NCI-H1694 treated with DMSO at 0.1 percent for 48 hours (cell line): ENCODE results near the gene TAPT1.
"Not testable (repeated sequence)": the region's sequence is repeated elsewhere in the genome, so short reads cannot be mapped to it uniquely, and the experiment has no call there.

Experiments
- DNase-seq: peaks from one replicate; lab custom pipeline; 2025; lab: John Stamatoyannopoulos, UW

The TAPT1 gene

DNA sequence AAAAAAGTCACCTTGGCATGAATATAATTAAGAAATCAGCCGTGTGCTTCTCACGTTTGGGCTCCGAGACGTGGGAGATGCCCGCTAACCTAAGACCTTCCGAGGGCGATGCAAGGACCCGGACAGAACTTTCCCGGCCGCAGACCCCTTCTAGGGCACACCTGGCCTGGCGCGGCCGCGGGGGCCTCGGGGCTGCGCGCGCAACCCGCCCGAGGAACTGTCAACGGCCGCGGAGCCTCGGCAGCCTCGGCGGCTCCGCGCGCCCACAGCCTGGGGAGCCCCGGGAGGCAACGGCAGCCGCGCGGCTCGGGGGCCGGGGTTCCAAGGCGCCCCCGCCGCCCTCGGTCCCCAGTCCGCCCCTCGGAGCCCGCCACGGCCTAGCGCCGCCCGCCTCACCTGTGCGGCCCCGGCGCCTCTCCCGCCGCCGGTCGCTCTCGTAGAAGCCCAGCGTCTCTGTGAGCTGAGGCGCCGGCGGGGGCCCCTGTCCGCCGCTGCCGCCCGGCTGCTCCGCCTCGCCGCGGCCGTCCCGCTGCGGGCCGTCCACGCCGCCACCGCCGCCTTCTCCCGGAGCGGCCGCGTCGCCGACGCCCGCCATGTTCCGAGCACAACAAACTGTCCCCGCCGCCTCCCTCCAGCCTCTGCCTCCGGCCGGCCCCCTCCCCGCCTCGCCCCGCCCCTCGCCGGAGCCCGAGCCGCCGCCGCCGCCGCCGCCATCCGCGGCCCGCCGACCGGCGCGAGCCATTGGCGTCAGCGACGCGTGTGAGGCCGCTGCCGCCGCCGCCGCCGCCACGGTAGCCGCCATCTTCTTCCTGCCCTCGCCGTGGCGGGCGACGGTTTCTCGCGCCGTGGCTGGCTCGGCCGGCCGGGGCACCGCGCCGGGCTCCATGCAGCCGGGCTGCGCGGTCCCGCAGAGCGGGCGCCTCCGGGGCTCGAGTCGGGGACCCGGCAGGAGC, at the start of gene TAPT1:
TSS of gene TAPT1 (minus strand) at position 609 of the 953 bp plus-strand sequence. CDS start at position 595, 14 bp downstream.
- peak; percentile 7 for DNase-seq

- no peak for DNase-seq
Observed at GRCh38 chr4:16271411-16271810, 45.1 kb upstream of the TAPT1 start.

DNA sequence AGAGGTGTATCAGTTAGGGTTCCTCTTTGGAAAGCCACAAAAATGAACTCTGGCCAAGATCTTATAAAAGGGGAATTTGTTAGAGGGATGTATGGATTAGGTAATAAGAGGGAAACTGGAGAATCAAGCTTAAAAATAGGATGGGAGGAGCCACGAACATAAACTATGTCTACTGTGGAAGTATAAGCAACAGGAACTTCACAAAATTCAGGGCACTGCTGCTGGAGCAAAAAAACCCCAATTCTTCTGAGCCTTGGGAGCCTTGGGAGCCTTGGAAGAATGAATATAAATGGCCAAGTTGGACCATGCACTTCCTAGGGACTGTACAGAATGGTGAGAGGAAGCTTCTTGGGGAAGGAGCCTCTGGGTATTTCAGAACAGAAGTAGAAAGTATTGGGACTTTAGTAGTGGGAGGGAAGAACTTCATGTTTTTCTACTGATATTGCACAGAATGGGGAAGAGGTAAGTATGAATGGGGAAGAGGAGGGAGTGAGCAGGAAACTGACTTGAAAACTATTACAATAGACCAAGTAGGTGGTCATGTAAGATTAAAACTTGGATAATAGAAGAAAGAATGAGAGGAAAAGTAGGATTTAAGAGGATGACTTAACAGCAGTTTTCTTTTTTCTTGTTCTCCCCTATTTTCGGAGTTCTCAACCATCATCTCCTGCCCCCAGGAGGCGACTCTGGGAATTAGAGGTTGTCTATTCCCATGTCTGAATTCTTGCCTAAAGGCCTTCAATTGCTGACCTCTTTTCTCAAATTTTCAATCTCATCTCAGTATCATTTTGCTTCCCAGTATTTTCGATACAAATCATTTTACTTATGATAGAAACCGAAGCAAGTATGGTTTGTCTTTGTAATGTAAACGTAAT, 44.4 kb upstream of the TAPT1 start:
- no peak for DNase-seq

- not testable (repeated sequence) for DNase-seq
Observed at GRCh38 chr4:16269742-16270453, 43.6 kb upstream of the TAPT1 start.

- no peak for DNase-seq
Observed at GRCh38 chr4:16269240-16269639, 43.0 kb upstream of the TAPT1 start.

DNA sequence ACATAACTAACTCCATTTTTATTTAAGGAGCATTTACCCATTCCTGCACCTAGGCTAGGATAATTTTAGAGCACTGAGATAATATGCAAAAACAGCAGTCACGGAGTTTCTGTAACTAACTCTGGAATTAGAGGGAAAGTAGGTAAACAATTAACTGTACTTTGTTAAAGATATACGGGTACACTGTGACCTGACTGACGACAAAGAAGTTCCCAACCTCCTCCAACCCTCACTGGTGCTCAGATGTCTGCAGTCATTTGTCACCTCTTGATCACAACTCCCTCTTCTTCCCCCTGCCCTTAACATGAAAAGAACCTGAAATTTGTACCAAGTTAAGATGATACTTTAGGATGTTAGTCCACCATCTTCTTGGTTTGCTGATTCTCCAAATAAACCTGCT, 42.0 kb upstream of the TAPT1 start:
- no peak for DNase-seq

DNA sequence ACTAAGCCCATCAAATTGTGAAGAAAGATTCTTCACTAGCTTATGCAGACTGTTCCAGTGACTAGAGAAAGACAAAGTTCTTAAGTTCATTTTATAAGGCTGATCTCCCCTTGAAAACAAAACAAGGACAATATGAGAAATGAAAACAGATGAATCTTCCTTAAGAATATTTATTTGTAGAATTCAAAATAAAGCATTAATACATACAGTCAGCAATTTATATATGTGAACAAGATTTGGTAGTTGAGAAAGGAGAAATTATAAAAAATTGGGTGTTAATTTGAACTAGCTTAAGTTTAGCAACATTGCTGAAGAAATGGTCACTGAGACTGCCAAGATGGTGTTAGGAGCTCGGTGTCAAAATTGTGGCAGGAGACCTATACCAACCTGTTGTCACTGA, 41.4 kb upstream of the TAPT1 start:
- no peak for DNase-seq

GRCh38 chr4:16265820-16266219, 39.5 kb upstream of the TAPT1 start:
- DNase-seq = no peak

DNA sequence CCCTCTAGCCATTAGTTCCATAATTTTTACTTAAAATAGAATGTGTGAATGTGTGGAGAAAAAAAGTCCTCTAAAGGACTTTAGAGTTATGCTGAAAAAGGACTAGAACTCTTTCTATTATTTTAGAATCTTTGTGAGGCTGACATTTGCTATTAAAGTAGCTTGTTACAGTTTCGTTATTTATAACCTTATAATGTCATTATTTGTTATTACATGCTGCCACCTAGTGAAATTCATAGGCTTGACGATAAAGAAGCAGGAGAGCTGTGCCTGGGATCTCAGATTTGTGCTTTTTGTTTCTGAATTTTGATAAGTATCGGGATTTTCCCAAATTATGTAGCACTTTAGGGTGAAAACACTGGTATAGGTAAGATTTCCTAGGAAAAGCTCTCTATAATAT, 38.5 kb upstream of the TAPT1 start:
- peak; percentile 3 for DNase-seq

DNA sequence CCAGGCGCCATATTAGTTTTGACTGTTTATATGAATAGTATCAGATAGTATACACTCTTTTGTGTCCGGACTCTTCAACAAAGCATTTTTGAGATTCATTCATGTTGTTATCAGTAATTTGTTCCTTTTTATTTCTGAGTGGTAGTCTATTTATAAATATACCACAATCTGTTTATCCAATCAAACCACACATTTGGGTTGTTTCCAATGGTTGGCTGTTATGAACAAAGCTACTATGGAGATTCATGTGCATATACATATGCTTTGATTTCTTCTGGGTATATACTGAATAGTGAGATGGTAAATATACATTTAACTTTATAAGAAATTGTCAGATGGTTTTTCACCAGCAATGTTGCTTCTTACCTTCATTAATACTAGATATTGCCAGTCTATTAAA, 36.8 kb upstream of the TAPT1 start:
- no peak for DNase-seq

GRCh38 chr4:16262188-16262587, 35.9 kb upstream of the TAPT1 start:
- no peak for DNase-seq

DNA sequence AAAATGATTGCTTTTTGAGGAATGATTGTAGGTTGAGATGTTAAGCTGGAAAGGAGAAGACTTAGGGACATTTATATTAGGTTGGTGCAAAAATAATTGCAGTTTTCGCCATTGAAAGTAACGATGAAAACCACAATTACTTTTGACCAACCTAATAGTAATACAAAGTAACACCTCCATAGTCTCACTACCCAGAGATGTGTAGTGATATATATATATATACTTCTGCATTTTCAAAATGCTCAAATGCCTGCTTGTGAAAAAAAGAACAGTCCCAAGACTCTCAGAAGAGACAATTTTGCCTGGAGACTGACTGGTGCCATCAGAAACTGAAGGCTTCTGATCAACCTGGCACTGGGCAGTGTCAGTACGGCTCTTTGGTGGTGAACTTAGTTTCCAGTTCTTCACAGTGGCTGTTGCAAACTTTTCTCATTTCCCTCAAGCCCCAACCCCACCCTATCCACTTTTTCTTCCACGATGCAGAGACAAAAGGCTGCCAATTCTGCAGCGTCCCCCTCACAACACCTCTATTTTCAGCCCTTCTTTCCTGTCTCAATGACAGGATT, 35.1 kb upstream of the TAPT1 start:
- DNase-seq = no peak

GRCh38 chr4:16259889-16260246, 33.6 kb upstream of the TAPT1 start:
- no peak for DNase-seq

GRCh38 chr4:16259241-16259888, 33.1 kb upstream of the TAPT1 start:
- no peak for DNase-seq

DNA sequence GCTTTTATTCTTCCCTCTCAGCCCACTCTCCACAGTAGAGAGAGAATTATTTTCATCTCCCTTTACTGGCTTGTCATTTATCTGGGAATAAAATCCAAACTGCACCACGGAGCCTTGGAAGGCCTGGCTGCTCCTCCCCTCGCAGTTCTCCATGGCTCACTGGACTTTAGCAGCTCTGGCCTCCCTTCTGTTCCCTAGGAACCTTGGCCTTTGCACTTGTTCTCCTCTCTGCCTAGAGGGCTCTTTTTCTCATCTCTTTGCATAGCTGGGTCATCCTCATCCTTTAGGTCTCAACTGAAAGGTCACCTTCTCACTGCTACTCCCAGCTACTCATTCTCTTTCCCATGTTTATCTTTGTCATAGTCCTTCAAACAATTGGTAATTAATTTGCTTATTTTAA, 31.3 kb upstream of the TAPT1 start:
- no peak for DNase-seq

DNA sequence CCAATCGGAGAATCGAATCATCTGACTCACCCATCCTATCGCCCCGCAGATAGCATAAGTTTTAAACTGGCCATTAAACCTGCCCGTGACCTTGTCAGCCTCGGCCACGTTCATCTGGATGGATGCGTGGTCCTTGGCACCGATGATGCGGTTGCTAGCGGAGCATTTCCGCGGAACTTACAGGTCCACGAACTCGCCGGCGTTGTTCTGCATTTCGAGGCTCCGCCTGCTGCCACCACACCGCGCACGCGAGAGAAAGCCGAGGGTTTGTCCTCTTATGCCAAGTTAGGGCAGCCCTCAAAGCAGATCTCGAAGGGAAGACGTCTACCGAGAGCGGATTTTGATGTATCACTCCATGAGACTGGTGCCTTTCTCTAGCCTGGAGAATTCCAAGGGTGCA, 30.1 kb upstream of the TAPT1 start:
- no peak for DNase-seq

- DNase-seq = no peak
Observed at GRCh38 chr4:16255730-16256129, 29.5 kb upstream of the TAPT1 start.

- DNase-seq = no peak
Observed at GRCh38 chr4:16253127-16253960, 27.1 kb upstream of the TAPT1 start.

- DNase-seq = no peak
Observed at GRCh38 chr4:16250661-16251365, 24.5 kb upstream of the TAPT1 start.

DNA sequence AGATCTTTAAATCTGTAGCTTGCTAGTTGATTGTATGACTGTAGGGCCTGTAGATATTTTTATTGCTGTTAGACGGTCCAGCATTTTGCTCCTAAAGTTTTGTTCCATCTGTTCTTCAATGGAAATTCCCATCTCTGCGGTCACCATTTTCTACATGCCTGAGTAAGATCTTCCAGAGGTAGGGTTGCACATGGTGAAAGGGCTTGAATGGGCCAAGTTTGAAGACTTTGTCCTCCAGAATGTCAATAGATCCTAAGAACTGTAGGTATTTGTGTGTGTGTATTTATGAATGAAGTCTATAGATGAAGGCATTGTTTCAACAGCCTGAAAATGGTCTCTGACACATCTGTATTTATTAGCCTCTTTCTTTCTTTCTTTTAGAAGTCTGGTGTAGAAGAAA, 22.3 kb upstream of the TAPT1 start:
- no peak for DNase-seq
